HG03575 (cell line): ENCODE data around the gene BLM.

ENCODE experiments used
- ATAC-seq: cut with Tn5 transposase; IDR thresholded peaks from one replicate; pipeline ENCODE4 v1.9.1; 2021; ENCODE audit not compliant: unreplicated experiment, insufficient number of reproducible peaks, low FRiP score; ENCODE audit errors: extremely low read depth

BLM gene

GRCh38 chr15:90765966-90766365 is 48.8 kb downstream of the BLM start:
- ATAC-seq = no peak

- ATAC-seq = no peak
Observed at GRCh38 chr15:90769375-90769774, 52.2 kb downstream of the BLM start.

GRCh38 chr15:90773485-90773884 is 56.3 kb downstream of the BLM start:
- ATAC-seq = no peak

DNA sequence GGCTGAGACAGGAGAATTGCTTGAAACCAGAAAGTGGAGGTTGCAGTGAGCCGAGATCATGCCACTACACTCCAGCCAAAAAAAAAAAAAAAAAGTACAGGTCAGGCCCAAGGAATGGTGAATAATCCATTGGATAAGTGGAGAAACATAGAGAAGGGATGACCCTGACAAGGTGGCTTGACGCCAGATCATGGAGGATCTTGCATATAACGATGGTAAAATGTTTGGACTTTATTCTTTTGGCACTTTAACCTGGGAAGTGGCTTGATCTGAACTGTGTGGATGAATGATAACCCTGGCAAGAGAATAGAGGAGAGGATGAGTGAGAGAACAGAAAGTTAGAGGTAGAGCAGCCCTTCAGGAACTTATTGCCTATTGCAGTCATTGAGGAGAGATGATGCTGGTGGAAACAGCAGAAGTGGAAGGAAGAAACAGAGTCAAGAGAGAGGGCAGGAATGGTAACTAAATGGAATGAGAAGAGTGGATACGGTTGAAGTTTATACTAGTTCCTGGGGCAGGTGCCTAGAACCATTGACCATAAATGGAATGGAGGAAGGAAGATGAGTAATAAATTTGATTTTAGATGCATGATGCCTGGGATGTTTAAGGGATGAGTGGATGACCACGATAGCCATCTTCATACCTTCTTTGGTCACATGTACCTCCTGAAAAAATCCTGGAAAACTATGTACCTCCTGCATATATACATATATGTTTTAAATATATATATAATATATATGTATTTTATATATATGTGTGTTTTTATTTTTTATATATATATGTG is 57.8 kb downstream of the BLM start:
- no peak for ATAC-seq

GRCh38 chr15:90780916-90781315 is 63.8 kb downstream of the BLM start:
- no peak for ATAC-seq

DNA sequence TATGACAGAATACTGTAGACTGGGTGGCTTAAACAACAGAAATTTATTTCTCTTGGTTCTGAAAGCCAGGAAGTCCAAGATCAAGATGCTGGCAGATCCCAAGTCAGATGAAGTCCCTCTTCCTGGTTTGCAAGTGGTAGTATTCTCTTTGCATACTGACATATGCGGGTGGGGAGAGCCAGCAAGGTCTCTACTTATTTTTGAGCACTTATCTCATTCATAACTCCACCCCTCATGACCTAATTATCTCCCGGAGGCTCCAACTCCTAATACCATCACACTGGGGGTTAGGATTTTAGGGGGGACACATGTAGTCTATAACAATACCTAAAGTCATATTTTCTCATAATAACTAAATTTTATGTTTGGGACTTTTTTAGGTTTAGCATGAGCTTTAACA is 65.3 kb downstream of the BLM start:
- ATAC-seq = no peak

DNA sequence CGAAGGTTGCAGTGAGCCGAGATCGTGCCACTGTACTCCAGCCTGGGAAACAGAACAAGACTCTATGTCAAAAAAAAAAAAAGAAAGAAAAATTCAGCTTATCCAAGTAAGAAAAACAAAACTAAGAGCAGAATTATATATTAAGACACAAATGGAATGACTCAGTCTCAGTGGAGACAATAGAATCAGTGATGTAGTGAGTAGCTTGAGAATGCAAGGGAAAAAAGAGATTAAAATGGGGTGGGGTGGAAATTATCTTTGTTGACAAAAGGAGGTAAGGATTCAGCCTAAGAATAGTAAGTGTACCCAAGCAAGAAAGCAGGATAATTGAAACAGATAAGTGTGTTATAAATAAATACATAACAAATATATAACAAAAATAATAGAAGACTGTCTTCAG is 70.7 kb downstream of the BLM start:
- no peak for ATAC-seq

DNA sequence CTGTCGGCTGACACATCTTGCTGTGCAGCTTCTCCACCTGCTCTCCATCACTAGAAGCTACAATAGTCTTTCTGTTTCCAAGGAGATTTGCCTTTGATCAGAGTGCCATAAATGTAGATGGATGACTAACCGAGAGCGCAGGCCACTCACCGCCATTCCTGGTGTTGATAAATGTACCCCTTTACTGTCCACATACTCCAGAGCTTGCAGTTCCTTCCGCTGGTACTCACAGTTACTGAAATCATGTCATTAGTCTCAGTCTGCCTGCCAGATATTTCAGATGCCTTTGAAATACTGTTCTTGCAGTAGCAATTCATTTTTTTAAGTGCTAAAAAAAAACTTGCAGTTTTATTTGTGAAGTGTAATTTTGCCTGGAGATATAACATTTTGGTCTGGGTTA is 72.3 kb downstream of the BLM start:
- ATAC-seq = no peak

GRCh38 chr15:90790057-90790456 is 72.9 kb downstream of the BLM start:
- no peak for ATAC-seq

DNA sequence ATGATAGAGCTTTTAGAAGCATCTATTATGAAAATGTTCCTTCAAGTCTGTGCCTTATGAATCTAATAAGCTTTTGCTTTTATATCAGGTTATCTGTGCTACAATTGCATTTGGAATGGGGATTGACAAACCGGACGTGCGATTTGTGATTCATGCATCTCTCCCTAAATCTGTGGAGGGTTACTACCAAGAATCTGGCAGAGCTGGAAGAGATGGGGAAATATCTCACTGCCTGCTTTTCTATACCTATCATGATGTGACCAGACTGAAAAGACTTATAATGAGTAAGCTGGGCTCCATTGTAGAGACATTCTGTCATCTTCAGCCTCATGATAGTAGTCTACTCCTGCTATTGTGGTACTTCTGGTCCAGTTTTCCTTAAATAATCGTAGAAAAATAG is 73.4 kb downstream of the BLM start:
- ATAC-seq = no peak

DNA sequence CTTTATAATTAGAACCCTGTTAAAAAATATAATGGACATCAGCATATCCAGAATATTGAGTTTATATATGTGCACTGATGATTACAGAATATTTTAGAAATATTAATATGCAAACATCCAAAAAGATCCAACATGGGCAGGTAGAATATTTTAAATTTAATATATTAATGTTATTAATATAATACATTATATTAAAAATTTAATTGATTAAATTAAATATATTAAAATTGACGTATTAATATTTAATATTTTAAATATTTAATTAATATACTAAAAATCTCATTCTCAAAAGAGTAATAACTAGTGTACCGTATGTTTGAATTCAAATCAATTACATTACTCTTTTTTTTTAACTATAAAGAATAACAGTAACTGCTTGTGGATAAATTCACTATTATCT is 77.4 kb downstream of the BLM start:
- no peak for ATAC-seq

DNA sequence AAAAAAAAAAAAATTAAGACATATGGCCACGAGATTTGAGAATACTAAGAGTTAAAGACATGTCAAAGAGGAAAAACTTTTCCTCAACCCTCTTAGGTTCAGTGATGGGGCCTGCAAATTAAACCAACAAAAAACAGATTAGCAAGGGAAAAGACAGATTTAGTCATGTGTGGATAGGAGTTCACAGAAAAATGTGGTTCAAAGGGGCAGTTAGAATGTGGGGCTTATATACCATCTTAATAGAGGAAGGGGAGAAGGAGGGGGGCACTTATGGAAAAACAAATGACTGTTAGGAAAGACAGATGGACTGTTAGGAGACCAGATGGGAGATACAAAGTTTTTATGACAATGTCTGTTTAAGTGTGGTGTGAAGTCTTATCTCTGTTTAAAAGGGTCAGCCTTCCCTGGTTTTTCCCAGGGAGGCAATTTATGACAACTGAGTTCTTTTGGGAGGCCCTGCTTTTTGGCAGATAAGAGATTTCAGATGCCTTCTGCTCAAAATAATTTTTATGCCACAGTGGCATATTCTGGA is 82.6 kb downstream of the BLM start:
- ATAC-seq = no peak

DNA sequence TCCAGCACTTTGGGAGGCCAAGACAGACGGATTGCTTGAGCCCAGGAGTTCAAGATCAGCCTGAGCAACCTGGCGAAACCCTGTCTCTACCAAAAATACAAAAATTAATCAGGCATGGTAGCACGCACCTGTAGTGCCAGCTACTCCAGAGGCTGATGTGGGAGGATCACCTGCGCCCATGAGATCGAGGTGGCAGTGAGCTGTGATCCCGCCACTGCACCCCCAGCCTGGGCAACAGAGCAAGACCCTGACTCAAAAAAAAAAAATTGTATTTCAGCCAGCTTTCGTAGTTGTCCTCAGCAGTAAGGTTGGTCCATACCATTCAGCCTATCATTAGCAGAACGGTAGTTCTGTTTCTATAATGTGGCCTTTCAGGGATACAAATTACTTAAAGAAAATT is 84.7 kb downstream of the BLM start:
- ATAC-seq = no peak

DNA sequence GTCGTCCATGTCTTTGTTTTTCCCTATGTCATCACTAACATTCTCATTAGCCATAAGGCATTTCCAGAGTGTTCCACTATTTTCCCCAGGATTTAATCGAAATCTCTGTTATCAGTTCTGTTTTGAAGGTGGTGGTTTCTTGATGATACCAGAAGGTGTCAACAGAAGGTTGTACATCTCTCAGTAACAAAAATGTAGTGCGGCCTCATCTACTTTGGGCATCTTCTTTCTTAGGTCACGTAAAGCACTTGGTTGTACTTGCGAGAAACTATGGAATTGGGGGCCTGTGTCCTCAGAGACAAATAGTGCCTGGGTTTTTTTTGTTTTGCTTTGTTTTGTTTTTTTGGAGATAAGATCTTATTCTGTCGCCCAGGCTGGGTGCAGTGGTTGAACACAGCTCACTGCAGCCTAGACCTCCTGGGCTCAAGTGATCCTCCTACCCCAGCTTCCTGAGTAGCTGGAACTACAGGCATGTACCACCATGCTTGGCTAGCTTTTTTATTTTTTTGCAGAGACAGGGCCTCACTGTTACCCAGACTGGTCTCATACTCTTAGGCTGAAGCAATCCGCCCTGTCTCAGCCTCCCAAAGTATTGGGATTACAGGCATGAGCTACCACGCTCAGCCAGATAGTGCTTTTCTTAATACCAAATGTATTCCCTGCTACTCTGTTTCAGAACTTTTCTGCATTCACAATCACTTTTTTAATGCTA is 90.1 kb downstream of the BLM start:
- no peak for ATAC-seq

DNA sequence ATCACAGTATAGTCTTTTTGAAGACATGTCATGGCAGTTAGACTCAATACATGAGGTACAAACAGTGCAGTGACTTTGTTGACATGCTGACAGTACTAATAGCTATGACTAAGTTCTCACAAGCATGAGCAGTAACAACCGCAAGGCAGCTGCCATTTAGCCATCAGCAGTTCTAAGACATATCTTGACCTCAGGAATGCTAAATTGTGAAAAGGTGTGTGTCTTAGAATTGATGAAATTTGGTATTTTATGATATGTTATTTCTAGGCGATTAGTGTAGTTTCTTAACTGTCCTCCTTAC is 90.6 kb downstream of the BLM start:
- no peak for ATAC-seq

DNA sequence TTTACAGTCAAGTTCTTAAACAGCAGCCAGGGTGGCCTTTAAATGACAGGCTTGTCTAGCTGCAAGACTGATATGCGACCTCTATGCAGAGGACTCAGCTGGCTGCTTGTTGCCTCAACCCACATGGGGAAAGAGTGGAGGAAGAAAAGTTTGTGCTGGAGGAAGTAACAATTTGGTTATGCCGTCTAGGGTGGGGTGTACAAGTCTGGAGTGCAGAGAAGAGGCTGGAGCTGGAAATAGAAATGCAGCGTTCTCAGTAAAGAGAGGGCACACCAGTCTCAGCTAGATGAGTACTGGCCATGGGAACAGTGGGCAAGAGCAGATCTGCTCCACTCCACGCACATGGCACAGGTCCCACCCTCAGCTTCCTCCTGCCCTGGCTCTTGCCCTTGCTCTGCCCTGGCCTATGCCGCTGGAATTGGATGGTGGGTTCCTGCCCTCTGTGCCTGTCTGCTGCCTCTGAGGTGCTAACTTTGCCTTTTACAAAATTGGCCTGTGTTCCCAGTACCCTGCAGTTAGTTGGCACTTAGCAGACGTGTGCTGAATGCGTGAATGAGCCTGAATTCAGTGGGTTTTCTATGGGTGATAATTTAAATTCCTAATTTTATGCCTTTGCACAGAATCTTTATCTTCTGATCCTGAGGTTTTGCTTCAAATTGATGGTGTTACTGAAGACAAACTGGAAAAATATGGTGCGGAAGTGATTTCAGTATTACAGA is 91.5 kb downstream of the BLM start:
- ATAC-seq = no peak

- no peak for ATAC-seq
Observed at GRCh38 chr15:90809536-90809935, 92.4 kb downstream of the BLM start.

- ATAC-seq = no peak
Observed at GRCh38 chr15:90810354-90810753, 93.2 kb downstream of the BLM start.

GRCh38 chr15:90812171-90812957 is 95.2 kb downstream of the BLM start:
- no peak for ATAC-seq
